GM19193 (cell line): Measurements from ENCODE around the gene RSRP1.

Source experiments
- POLR2A ChIP-seq: IDR thresholded peaks from 4 replicates; pipeline ENCODE4 v1.6.1; 2011; ENCODE audit not compliant: insufficient read depth, insufficient read length; ENCODE audit errors: extremely low read depth

RSRP1 gene

GRCh38 chr1:25206201-25206600 is 41.1 kb downstream of the RSRP1 start:
- TF ChIP-seq POLR2A, result no peak

GRCh38 chr1:25205786-25206185 is 41.5 kb downstream of the RSRP1 start:
- TF ChIP-seq POLR2A, result no peak

- TF ChIP-seq POLR2A, result no peak
Measured at GRCh38 chr1:25204797-25205480, 42.3 kb downstream of the RSRP1 start.

GRCh38 chr1:25201006-25201405 is 46.2 kb downstream of the RSRP1 start:
- no peak for TF ChIP-seq POLR2A

- TF ChIP-seq POLR2A, result no peak
Measured at GRCh38 chr1:25199819-25200620, 47.2 kb downstream of the RSRP1 start.

- TF ChIP-seq POLR2A, result no peak
Measured at GRCh38 chr1:25198663-25199252, 48.5 kb downstream of the RSRP1 start.

- no peak for TF ChIP-seq POLR2A
Measured at GRCh38 chr1:25197982-25198662, 49.1 kb downstream of the RSRP1 start.

- TF ChIP-seq POLR2A, result no peak
Measured at GRCh38 chr1:25197235-25197975, 49.8 kb downstream of the RSRP1 start.

- no peak for TF ChIP-seq POLR2A
Measured at GRCh38 chr1:25196830-25197229, 50.4 kb downstream of the RSRP1 start.

- TF ChIP-seq POLR2A, result no peak
Measured at GRCh38 chr1:25195835-25196234, 51.4 kb downstream of the RSRP1 start.

- TF ChIP-seq POLR2A, result no peak
Measured at GRCh38 chr1:25194572-25195020, 52.7 kb downstream of the RSRP1 start.

- TF ChIP-seq POLR2A, result no peak
Measured at GRCh38 chr1:25194054-25194453, 53.2 kb downstream of the RSRP1 start.

- TF ChIP-seq POLR2A, result no peak
Measured at GRCh38 chr1:25193229-25193628, 54.0 kb downstream of the RSRP1 start.
